ENCODE measurements around the gene OR6K6.

OR6K6 gene

DNA sequence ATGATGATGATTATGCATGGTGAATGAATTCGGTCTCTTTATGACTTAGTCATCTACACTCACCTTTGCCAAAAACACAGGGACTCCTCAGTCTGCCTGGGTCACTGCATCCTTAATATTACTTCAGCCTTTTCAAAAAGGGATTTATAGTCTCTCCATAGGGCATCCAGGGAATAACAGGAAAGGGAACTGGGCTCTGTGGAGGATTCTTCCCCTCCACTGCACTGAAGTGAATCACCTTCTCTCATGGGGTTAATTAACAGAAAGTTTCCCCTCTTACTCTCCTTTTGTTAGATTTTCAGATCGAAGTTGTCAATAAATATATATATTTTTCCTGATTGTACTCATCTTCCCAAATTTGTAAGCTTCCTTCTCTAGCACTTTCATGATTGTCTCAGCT is 33.9 kb upstream of the OR6K6 start, which contains the start of gene OR6K3:
OR6K3 (minus strand) TSS at position 101 of the 400 bp plus-strand sequence. CDS start 2,605 bp downstream, outside the sequence.
- H3K4me3 ChIP-seq (ENCODE audit: control insufficient read depth, low read depth, low read length): no peak within 1 kb of the TSS
- TF ChIP-seq, protein P1, sequence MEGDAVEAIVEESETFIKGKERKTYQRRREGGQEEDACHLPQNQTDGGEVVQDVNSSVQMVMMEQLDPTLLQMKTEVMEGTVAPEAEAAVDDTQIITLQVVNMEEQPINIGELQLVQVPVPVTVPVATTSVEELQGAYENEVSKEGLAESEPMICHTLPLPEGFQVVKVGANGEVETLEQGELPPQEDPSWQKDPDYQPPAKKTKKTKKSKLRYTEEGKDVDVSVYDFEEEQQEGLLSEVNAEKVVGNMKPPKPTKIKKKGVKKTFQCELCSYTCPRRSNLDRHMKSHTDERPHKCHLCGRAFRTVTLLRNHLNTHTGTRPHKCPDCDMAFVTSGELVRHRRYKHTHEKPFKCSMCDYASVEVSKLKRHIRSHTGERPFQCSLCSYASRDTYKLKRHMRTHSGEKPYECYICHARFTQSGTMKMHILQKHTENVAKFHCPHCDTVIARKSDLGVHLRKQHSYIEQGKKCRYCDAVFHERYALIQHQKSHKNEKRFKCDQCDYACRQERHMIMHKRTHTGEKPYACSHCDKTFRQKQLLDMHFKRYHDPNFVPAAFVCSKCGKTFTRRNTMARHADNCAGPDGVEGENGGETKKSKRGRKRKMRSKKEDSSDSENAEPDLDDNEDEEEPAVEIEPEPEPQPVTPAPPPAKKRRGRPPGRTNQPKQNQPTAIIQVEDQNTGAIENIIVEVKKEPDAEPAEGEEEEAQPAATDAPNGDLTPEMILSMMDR (conservative IDR thresholded peaks at IDR 0.05; ENCODE audit: control insufficient read depth, insufficient read depth, low read depth, low read length): no peak
- no peak for DNase-seq (ENCODE audit: low read depth)

DNA sequence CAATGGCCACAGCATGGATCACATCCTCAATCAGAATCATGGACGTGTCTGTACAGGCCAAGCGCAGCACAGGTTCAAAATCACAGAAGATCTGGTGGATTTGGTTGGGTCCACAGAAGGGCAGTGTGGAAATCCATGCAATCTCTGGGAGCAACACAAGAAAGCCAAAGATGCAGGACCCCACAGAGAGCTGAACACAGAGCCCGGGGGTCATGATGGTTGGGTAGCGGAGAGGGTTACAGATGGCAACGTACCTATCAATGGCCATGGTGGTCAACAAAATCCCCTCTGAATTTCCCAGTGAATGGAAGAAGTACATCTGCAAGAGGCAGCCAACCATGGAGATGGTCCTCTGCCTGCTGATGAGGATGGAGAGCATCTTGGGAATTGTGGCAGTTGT is 30.1 kb upstream of the OR6K6 start:
- no peak overlapping the region for H3K4me3 ChIP-seq (ENCODE audit: control insufficient read depth, low read depth, low read length)
- DNase-seq (ENCODE audit: low read depth): no peak

DNA sequence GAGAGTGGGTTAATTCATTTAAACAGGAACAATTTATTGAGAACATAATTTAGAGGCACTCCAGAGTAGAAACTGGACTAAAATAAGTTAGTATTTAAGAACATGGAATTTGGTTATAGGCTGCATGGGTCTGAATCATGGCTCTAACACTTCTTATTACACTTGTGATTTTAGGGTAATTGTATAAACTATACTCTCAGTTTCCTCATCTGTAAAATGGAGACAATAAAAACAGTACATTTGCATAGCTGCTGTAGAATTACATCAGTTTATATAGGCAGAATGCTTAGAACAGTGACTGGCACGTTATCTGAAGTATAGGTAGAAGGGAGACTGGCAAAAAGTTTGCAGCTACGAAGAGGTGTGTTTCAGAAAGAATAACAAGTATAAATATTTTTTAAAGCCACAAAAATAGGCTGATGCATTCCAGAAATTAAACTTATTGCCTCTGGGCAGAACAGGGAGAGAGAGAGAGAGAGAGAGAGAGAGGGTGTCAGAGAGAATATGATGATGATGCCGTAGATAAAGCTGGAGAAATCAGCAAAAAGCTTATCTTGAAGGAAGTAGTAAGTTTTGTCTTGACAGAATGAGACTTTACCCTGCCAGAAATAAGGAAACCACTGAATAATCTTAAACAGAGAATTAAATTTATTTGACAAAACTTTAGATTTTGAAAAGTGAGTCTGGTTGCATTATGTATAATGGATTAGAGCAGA is 25.9 kb upstream of the OR6K6 start:
- no peak overlapping the region for H3K4me3 ChIP-seq (ENCODE audit: control insufficient read depth, low read depth, low read length)
- TF ChIP-seq, protein P1 (conservative IDR thresholded peaks at IDR 0.05; ENCODE audit: control insufficient read depth, insufficient read depth, low read depth, low read length): no peak
- DNase-seq (ENCODE audit: low read depth): no peak

More for the DNA sequence above, 30.1 kb upstream of the OR6K6 start:
- TF ChIP-seq, protein P1 (conservative IDR thresholded peaks at IDR 0.05; ENCODE audit: control insufficient read depth, insufficient read depth, low read depth, low read length): no peak

DNA sequence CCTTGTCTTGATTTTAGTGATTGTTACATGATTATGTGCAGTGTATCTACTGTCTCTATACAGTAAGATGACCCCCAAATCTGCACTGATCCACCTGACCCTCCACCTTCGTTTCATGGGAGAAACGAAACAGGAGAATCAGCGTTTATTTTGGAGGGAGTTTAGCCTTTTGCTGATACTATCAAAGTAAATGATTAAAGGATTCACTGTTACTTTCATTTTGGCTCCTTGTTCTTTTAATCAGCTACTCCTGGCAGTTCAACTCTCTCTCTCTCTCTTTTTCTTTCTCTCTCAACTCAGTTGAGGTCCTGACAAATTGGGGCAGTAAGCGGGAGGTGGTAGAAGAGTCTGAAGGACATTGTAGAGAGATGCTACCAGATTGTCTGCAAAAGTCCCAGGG is 24.1 kb upstream of the OR6K6 start:
- no peak for DNase-seq (ENCODE audit: low read depth)
- H3K4me3 ChIP-seq (ENCODE audit: control insufficient read depth, low read depth, low read length): no peak overlapping the region
- TF ChIP-seq, protein P1 (conservative IDR thresholded peaks at IDR 0.05; ENCODE audit: control insufficient read depth, insufficient read depth, low read depth, low read length): no peak

DNA sequence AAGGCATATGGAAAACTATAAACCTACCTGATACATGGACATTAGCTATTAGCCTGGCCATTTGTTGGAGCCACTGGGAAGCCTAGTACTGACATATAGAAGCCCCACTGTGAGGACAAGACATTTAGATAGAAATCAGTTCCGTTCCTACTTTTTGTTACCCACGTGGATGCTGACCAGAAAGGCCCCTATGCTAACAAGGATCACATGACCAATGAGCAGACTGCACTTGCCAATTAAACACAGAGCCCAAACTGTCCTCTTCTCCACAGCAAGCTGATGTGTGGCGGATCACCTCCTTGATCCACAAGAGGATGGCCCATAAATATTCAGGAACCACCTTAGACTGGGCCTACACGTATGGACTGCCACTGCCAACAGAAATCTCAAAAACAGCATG is 22.8 kb upstream of the OR6K6 start:
- DNase-seq (ENCODE audit: low read depth): no peak
- H3K4me3 ChIP-seq (ENCODE audit: control insufficient read depth, low read depth, low read length): no peak overlapping the region
- TF ChIP-seq, protein P1 (conservative IDR thresholded peaks at IDR 0.05; ENCODE audit: control insufficient read depth, insufficient read depth, low read depth, low read length): no peak

DNA sequence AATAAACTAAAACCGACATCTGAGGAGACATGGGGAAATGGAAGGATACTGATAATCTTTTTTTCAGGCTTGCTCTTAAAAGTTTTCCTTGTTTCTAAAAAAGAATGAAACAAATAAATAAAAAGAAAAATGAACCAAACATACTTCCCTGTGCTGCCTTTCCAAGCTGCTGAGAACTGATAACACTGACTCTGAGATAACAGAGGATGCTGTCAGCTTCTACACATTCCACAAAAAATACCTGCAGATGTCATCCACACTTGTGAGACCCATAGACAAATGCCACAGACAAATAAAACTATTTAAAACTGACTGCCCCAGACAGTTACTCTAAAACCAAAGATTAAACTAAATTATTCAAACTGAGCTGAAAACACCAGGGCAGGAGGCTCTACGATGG is 22.0 kb upstream of the OR6K6 start:
- DNase-seq (ENCODE audit: low read depth): no peak
- TF ChIP-seq, protein P1 (conservative IDR thresholded peaks at IDR 0.05; ENCODE audit: control insufficient read depth, insufficient read depth, low read depth, low read length): no peak
- no peak overlapping the region for H3K4me3 ChIP-seq (ENCODE audit: control insufficient read depth, low read depth, low read length)

Data from fibroblast of mammary gland (primary cell).